HG03095 (cell line): Measurements from ENCODE around the gene TRABD.

Experiments used
- ATAC-seq: cut with Tn5 transposase; IDR thresholded peaks from one replicate; pipeline ENCODE4 v1.9.1; 2021; ENCODE audit warnings: moderate library complexity; ENCODE audit not compliant: unreplicated experiment

The TRABD gene

GRCh38 chr22:50184902-50185374, 775 bp upstream of the TRABD start:
- no peak for ATAC-seq

DNA sequence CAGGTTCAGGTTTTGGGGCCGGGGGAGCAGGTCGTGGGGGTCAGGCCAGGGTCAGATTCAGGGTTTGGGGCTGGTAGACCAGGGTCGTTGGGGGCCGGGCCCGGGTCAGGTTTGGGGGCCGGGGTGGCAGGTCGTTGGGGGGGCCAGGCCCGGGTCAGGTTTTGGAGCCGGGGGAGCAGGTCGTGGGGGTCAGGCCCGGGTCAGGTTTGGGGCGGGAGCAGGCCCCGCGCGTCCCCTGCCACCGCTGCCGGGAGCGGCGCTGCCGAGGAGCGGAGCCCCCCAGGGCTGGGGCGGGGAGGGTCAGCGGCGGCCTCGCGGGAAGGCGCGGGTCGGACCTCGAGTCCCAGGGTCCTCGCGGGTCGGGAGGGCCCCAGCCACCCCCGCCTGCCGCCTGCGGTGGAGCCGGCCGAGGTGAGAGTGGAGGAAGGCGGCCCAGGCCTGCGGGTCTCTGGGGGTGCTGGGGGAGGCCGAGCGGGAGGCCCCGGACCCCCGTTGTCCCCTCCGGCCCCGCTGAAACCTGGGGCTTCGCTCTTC, 535 bp downstream of the TRABD start:
- ATAC-seq: no peak

DNA sequence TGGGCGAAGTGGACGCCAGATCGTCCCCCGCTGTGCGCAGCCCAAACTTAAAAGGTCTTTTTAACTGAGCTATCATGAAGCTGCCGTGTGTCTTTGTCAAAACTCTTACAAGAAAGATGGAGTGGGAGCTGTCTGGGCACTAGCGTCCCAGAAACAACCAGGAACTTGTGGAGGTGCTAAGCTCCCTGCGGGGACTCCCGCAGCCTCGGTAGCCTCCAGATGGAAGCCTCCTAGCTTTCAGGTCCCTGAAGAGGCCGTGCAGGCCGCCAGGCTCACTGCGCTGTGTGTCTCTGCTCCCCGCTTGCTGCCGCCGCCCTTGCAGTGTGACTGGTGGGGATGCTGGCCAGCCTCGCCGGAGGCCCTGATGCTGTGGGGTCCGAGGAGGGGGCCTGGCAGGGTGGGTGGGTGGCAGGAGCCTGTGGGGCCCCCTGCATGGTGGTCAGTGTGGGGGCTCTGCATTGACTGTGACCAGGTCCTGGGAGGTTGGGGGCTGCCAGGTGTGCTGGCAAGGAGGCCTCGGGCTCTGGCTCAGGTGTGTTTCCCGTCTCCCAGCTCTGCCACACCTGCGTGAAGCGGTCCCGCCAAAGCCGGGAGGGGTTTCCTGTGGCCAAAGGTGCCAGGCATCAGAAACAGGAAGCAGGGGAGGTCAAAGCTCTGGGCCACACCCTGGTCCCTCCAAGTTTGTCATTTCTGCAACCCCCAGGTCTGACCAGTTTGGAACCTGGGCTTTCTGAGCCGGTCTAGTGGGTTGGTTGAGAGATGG, 1.2 kb downstream of the TRABD start:
- no peak for ATAC-seq

- ATAC-seq: no peak
Observed at GRCh38 chr22:50188356-50188755, 2.6 kb downstream of the TRABD start.

- ATAC-seq: no peak
Observed at GRCh38 chr22:50189184-50189848, 3.6 kb downstream of the TRABD start.

- no peak for ATAC-seq
Observed at GRCh38 chr22:50189849-50190181, 4.1 kb downstream of the TRABD start.

DNA sequence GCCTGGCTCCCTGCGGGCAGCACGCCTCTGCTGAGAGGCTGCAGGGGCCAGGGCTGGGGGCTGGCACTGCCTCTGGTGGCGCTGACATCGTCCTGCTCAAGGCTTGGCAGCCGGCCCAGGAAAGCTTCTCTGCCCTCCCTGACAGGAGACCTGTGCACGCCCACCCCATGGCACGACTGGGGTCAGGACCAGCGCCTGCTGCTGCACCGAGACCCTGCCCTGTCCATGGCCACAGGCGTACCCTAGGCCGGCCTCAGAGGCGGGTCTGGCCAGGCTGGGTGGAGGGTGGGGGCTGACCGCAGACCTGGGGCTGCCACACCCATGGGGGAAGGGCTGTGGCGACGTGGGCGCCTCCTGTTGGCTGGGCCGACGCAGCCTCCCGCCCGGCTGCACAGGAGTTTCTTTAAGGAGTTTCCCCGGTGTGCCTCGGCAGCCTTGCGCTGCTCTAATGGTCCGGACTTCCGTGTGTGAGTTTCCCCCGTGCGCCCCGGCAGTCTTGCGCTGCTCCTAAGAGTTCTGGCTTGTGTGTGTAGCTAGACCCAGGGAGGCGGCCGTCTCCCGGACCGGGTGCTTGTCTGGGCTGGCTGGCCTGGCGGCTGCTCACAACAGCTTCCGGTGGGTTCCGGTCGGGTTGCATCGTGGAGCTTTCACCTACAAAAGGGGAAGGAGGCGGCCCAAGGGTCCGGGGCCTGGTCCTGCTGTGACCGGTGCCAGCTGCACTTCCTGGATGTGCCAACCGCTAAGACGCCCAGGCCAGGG, 4.6 kb downstream of the TRABD start:
- ATAC-seq: peak; percentile 42

GRCh38 chr22:50190941-50191741, 5.4 kb downstream of the TRABD start:
- no peak for ATAC-seq

GRCh38 chr22:50192436-50193204, 6.9 kb downstream of the TRABD start:
- no peak for ATAC-seq

GRCh38 chr22:50193621-50194020, 7.9 kb downstream of the TRABD start:
- no peak for ATAC-seq

DNA sequence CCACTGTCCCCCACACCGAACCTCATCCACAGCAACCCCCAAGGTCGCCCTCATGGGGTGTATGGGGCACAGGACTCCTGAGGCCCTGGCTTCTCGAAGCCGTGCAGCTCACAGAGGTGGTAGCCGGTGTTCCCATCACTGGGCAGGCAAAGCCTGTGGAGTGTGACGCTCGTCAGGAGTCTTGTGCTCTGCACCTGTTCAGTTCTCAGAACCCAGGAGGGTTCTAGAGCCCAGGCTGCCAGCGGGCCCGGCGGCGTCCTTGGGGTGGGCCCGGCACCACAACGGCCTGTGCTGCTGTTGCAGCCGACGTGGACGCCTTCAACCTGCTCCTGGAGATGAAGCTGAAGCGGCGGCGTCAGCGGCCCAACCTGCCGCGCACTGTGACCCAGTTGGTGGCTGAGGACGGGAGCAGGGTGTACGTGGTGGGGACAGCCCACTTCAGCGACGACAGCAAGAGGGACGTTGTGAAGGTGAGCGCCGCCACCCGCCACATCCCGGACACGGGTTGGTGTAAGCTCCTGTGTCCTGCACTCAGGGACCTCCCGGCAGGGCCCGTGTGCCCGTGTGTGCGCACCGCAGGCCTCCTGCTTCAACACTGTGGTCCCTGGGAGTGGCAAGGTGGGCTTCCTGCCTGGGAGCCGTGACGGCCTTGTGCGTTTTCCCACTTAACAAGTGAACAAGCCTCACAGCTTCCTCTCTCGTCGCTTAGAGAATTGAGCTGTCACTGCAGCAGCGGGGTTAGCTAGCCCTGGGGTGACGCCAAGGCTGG, 8.5 kb downstream of the TRABD start:
- ATAC-seq: no peak

- ATAC-seq: no peak
Observed at GRCh38 chr22:50196256-50196655, 10.5 kb downstream of the TRABD start.

DNA sequence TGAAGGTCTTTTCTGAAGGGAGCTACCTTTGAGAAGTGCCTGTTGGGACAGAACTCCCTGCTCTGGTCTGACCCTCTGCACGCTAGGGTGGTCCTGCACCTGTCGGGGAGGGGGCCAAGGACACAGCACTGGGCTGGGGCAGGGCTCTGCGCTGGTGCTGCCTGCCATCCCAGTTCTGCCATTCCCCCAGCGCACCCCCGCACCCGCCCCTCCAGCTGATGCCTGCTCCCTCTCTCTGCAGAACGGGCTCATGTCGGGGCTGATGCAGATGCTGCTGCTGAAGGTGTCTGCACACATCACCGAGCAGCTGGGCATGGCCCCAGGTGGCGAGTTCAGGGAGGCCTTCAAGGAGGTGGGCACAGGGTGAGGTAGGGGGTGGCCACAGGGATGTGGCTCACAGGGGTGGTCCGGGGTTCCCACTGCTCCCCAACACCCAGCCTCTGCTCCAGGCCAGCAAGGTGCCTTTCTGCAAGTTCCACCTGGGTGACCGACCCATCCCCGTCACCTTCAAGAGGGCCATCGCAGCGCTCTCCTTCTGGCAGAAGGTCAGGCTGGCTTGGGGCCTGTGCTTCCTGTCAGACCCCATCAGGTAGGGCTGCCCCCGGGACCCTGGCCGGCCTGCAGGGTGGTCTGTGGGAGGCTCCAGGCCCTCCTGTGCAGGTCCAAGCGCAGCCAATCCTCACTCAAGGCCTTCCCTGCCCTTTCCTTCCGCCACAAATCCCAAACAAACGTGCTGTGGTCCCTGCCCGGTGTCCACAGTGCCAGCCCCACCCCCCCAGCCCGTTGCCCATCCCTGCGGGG, 11.5 kb downstream of the TRABD start:
- ATAC-seq: no peak

GRCh38 chr22:50197856-50198623, 12.3 kb downstream of the TRABD start:
- no peak for ATAC-seq

DNA sequence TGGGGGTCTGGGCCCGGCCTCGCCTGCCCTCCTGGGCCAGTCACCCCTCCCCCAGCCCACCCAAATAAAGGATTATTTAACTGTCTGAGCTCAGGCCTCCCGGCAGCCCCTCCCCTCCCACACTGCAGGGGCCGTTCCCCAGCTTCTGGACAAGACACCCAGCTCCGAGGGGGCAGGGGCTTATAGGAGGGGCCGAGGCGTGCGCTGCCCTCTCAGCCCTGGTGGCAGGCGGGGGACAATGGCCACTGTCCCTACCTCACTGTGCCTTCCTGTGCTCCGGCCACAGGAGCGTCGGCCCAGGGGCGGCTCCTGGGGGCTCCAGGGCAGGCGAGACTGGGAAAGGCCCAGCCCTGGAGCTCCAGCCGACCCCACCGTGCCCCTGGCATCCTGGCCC, 12.9 kb downstream of the TRABD start:
- no peak for ATAC-seq

GRCh38 chr22:50199251-50199721, 13.6 kb downstream of the TRABD start:
- ATAC-seq: no peak

DNA sequence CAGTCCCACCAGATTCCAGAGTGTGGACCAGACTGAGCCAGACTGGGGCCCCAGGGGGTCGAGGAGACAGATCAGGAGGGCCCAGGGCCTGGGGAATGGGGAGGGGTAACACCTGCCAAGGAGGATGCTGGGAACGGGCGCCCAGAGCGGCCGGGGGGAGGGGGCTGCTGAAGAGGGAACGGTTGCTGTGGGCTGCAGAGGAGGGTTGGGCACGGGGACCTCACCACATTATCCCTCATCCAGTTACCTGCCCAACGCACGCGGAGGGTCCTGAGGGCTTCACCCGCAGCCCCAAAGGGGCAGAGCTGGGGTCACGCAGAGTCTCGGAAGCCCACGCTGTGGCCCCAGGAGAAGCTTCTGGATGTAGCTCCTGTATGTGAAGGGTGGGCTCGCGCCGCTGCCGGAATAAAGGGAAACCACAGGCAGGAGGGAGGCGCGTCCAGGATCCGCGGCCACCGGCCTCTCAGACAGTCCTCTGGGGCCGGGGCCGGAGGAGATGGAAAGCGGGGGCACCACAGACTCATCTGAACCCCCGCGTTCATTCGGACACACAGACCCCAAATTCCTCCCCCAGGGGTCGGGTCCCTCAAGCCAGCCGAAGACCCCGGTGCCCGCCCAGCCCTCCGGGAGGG, 14.2 kb downstream of the TRABD start:
- ATAC-seq: no peak
